Measurements from ENCODE around the gene SPARCL1. TPM values are rescaled to one million over a fixed set of nuclear protein-coding genes. Genes with fewer than 3 reads are reported as not detected.

Gene SPARCL1
- total and polyA plus RNA-seq, 2 donors (not counting 3 experiments of a cell fraction or from before 2014, with no cell fraction given), result not detected

DNA sequence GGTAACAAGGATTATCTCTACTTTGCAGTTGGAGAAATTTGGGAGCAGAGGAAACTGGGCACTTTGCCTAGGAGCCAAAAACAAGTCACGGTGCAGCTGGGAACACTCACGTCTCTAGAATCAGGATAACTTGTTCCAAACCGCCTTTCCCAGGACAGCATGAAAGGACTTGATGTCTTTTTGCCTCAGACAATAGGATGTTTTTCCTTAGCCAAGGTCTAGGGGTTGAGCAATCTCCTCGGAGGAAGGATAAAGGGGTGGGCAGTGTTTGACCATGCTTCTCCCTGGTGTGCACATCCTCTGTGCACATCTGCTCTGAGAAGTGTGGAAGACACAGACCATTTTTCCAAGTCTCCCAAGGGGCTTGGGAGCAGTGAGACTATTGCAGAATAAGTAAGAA is 1.7 kb upstream of the SPARCL1 start:
- H3K4me1 ChIP-seq (ENCODE audit: control insufficient read depth, extremely low read depth, insufficient read depth, low read length), result no peaks in the 10 kb centered on the region
- H3K4me3 ChIP-seq (replicated peaks in 1 of 3; ENCODE audit: insufficient read depth in 1 of 3, low read depth in 1 of 3, low read length in 3 of 3), result no peak overlapping the region
- H3K4me2 ChIP-seq (ENCODE audit: insufficient read depth, low read length), result no peak overlapping the region
- ChIA-PET POLR2A (no interaction called here), CTCF (interaction anchor here (0.9 to 1.5 kb wide), 2 partner anchors 13 to 14 kb away, joined by 4 read pairs; no protein-coding TSS in a partner anchor)
- H4K20me1 ChIP-seq (replicated peaks; ENCODE audit: control insufficient read depth, extremely low read depth, insufficient read depth, low read length), result no peaks in the 10 kb centered on the region
- dilution Hi-C loops (cut with MboI; ENCODE audit: extremely low pct_ligation_motif_present, low sequenced_read_pairs), result no loop called here
- DNase-seq (ENCODE audit: low read depth, low spot score), result peak; percentile 55
- no peaks in the 10 kb centered on the region for H3K36me3 ChIP-seq (ENCODE audit: control insufficient read depth in 2 of 2, extremely low read depth in 1 of 2, insufficient read depth in 2 of 2, low read length in 2 of 2)
- FAIRE-seq, result no peak
- intact Hi-C loops (cut with micrococcal nuclease), result no loop called here
- BruUV-seq (replicated peaks), result no TSS peak
- H3K9me1 ChIP-seq (replicated peaks; ENCODE audit: control insufficient read depth, extremely low read depth, insufficient read depth, low read length), result no peaks in the 10 kb centered on the region
- H3K27ac ChIP-seq (ENCODE audit: insufficient read depth, low read depth, low read length), result no peak overlapping the region
- no peaks in the 10 kb centered on the region for H3K79me2 ChIP-seq (ENCODE audit: control insufficient read depth, insufficient read depth, low read length)
- H3K27me3 ChIP-seq (ENCODE audit: control insufficient read depth in 2 of 2, insufficient read depth in 2 of 2, low read length in 2 of 2), result peaks cover 0 to 6% of the 10 kb centered on the region in 2 experiments
- H3K9ac ChIP-seq (replicated peaks; ENCODE audit: extremely low read depth, insufficient read depth, low read length), result no peak overlapping the region
- no peak overlapping the region for H2AFZ ChIP-seq (ENCODE audit: low read depth, low read length)
- no peaks in the 10 kb centered on the region for H3K9me3 ChIP-seq (replicated peaks; ENCODE audit: control insufficient read depth, insufficient read depth, low read length)
- TF ChIP-seq MAX (IDR thresholded peaks at IDR 0.05; ENCODE audit: insufficient read depth, insufficient read length) (no peak), JUN (IDR thresholded peaks at IDR 0.05; ENCODE audit: borderline replicate concordance, insufficient read depth, insufficient read length, low read depth) (no peak), POLR2AphosphoS5 (IDR thresholded peaks at IDR 0.05; ENCODE audit: insufficient read depth, low read depth, low read length) (no peak), MYC (IDR thresholded peaks at IDR 0.05; ENCODE audit: low read depth, low read length) (no peak), POLR2A (IDR thresholded peaks at IDR 0.05; ENCODE audit: low read depth, low read length) (no peak), EZH2 (IDR thresholded peaks at IDR 0.05; ENCODE audit: borderline replicate concordance, low read depth, low read length, severe bottlenecking) (no peak), FOS (IDR thresholded peaks at IDR 0.05; ENCODE audit: borderline replicate concordance, insufficient read depth, low read length) (no peak), GATA2 (IDR thresholded peaks at IDR 0.05; ENCODE audit: insufficient read depth, insufficient read length, low read depth, low read length) (no peak)
- TF ChIP-seq, protein P1, sequence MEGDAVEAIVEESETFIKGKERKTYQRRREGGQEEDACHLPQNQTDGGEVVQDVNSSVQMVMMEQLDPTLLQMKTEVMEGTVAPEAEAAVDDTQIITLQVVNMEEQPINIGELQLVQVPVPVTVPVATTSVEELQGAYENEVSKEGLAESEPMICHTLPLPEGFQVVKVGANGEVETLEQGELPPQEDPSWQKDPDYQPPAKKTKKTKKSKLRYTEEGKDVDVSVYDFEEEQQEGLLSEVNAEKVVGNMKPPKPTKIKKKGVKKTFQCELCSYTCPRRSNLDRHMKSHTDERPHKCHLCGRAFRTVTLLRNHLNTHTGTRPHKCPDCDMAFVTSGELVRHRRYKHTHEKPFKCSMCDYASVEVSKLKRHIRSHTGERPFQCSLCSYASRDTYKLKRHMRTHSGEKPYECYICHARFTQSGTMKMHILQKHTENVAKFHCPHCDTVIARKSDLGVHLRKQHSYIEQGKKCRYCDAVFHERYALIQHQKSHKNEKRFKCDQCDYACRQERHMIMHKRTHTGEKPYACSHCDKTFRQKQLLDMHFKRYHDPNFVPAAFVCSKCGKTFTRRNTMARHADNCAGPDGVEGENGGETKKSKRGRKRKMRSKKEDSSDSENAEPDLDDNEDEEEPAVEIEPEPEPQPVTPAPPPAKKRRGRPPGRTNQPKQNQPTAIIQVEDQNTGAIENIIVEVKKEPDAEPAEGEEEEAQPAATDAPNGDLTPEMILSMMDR (IDR thresholded peaks at IDR 0.05; ENCODE audit: extremely low read depth in 1 of 2, insufficient read depth in 1 of 2, low read depth in 1 of 2, low read length in 2 of 2), result no peak

All from endothelial cell of umbilical vein (primary cell).